GM12878 (cell line): ENCODE measurements around the gene PRR14L.

Source experiments
- CREM ChIP-seq: IDR thresholded peaks from 2 replicates; pipeline ENCODE4 v1.6.1; 2014; ENCODE audit warnings: antibody characterized with exemption, low read depth
- CTCF ChIP-seq, 3 experiments: IDR thresholded peaks in 2 of 3; conservative IDR thresholded peaks in 1 of 3; 2 replicates each; pipeline ENCODE4 v1.5.1; 2011; ENCODE audit warnings: low read depth in 3 of 3, low read length in 3 of 3, mild to moderate bottlenecking in 3 of 3, control low read depth in 2 of 3, moderate library complexity in 2 of 3, inconsistent platforms in 1 of 3, mixed read lengths in 1 of 3; ENCODE audit not compliant: control insufficient read depth in 2 of 3, insufficient read depth in 1 of 3; ENCODE audit errors: extremely low read depth in 1 of 3
- EZH2 ChIP-seq: IDR thresholded peaks from 2 replicates; pipeline ENCODE4 v1.6.1; 2012; ENCODE audit warnings: low read depth, mild to moderate bottlenecking, control low read depth, inconsistent platforms, low read length, borderline replicate concordance; ENCODE audit not compliant: control insufficient read depth
- PBX3 ChIP-seq: IDR thresholded peaks from 2 replicates; pipeline ENCODE4 v1.6.1; 2011; ENCODE audit warnings: mild to moderate bottlenecking, low read depth, low read length, moderate library complexity; ENCODE audit not compliant: insufficient replicate concordance
- POLR2A ChIP-seq: IDR thresholded peaks from 2 replicates; pipeline ENCODE4 v1.6.1; 2011; ENCODE audit warnings: low read depth, mild to moderate bottlenecking, low read length
- RAD21 ChIP-seq: IDR thresholded peaks from 2 replicates; pipeline ENCODE4 v1.6.1; 2011; ENCODE audit warnings: mild to moderate bottlenecking, low read depth, low read length, moderate library complexity; ENCODE audit not compliant: insufficient read depth
- TAF1 ChIP-seq: IDR thresholded peaks from 2 replicates; pipeline ENCODE4 v1.6.1; 2011; ENCODE audit warnings: mild to moderate bottlenecking, low read depth, low read length, borderline replicate concordance
- ZBTB33 ChIP-seq: fragments of 450-650 bp; IDR thresholded peaks from 2 replicates; pipeline ENCODE4 v1.6.1; 2017; ENCODE audit warnings: mild to moderate bottlenecking
- ZNF687 ChIP-seq: fragments of 450-650 bp; IDR thresholded peaks from 2 replicates; pipeline ENCODE4 v1.6.1; 2017; ENCODE audit warnings: mild to moderate bottlenecking, moderate library complexity

- TF ChIP-seq PBX3 (no peak), CTCF (IDR thresholded peaks at IDR 0.05 in 2 of 3, conservative IDR thresholded peaks at IDR 0.05 in 1 of 3; ENCODE audit: control insufficient read depth in 2 of 3, extremely low read depth in 1 of 3, insufficient read depth in 1 of 3, low read depth in 3 of 3, low read length in 3 of 3) (no peak), POLR2A (peak; percentile 91), EZH2 (no peak), CREM (peak; percentile 99), RAD21 (no peak), ZBTB33 (no peak), TAF1 (peak; percentile 78), ZNF687 (no peak)
Observed at GRCh38 chr22:31661851-31662667, 87.9 kb downstream of the PRR14L start, which contains the start of gene PISD.
